ENCODE results near the gene IGFBPL1. TPM values are rescaled to one million over a fixed set of nuclear protein-coding genes. Genes with fewer than 3 reads are reported as not detected.
"Not testable (repeated sequence)": the region's sequence is repeated elsewhere in the genome, so short reads cannot be mapped to it uniquely, and the experiment has no call there.

Gene IGFBPL1
- polyA plus RNA-seq, 3 donors, result not detected

GRCh38 chr9:38401994-38402393, 22.3 kb downstream of the IGFBPL1 start:
- no peak overlapping the region for H3K4me3 Mint-ChIP-seq
- no peaks in the 10 kb centered on the region for H3K9me3 ChIP-seq (replicated peaks in 1 of 2; ENCODE audit: control insufficient read depth in 1 of 2, insufficient read depth in 1 of 2, low read length in 2 of 2)
- no peaks in the 10 kb centered on the region for H3K9me3 Mint-ChIP-seq
- no peak overlapping the region for H2AFZ ChIP-seq (ENCODE audit: insufficient read depth, low read depth, low read length, poor library complexity, severe bottlenecking)
- 100% methylated on average over 1 of the region's 6 CpGs for WGBS (ENCODE audit: insufficient coverage)
- H3K36me3 ChIP-seq (replicated peaks in 1 of 2; ENCODE audit: control insufficient read depth in 1 of 2, insufficient read depth in 2 of 2, low read length in 2 of 2), result peaks cover 0 to 8% of the 10 kb centered on the region in 2 donors
- intact Hi-C loops (cut with micrococcal nuclease), result loop anchor here (5.0 to 10.0 kb wide), 2 partner anchors 487 to 655 kb away; no protein-coding TSS in a partner anchor
- H3K36me3 Mint-ChIP-seq, result peaks cover 4 to 8% of the 10 kb centered on the region in 2 donors
- peaks cover 4 to 5% of the 10 kb centered on the region in 2 donors for H3K4me1 ChIP-seq (ENCODE audit: control insufficient read depth in 1 of 2, insufficient read depth in 2 of 2, low read length in 2 of 2)
- H3K27ac ChIP-seq (ENCODE audit: low read depth in 1 of 2, low read length in 2 of 2), result no peak overlapping the region
- TF ChIP-seq CTCF (IDR thresholded peaks at IDR 0.05), result no peak
- H3K4me3 ChIP-seq (replicated peaks in 1 of 3; ENCODE audit: low read depth in 2 of 3, low read length in 3 of 3), result no peak overlapping the region
- no peak for DNase-seq
- H3K4me2 ChIP-seq (replicated peaks; ENCODE audit: extremely low read depth, low read length, poor library complexity, severe bottlenecking), result no peak overlapping the region
- no peaks in the 10 kb centered on the region for H3K27me3 ChIP-seq (ENCODE audit: control insufficient read depth in 2 of 2, insufficient read depth in 2 of 2, low read length in 2 of 2)
- peaks cover 4 to 11% (median 8%) of the 10 kb centered on the region in 3 donors for H3K27me3 Mint-ChIP-seq (ENCODE audit: low read depth in 3 of 3)
- no peaks in the 10 kb centered on the region for H4K20me1 ChIP-seq (ENCODE audit: insufficient read depth, low read length)
- peak overlapping the region in 1 of 7 donors; percentile 37 for H3K27ac Mint-ChIP-seq
- H3K9ac ChIP-seq (ENCODE audit: insufficient read depth, low read length, poor library complexity, severe bottlenecking), result no peak overlapping the region
- H3K79me2 ChIP-seq (ENCODE audit: insufficient read depth, low read length), result no peaks in the 10 kb centered on the region
- peaks cover 8% of the 10 kb centered on the region for H3K4me1 Mint-ChIP-seq

- not testable (repeated sequence) for H3K9me3 ChIP-seq (replicated peaks in 1 of 2; ENCODE audit: control insufficient read depth in 1 of 2, insufficient read depth in 1 of 2, low read length in 2 of 2); H3K79me2 ChIP-seq (ENCODE audit: insufficient read depth, low read length); H4K20me1 ChIP-seq (ENCODE audit: insufficient read depth, low read length); DNase-seq; H3K4me1 Mint-ChIP-seq; H3K4me2 ChIP-seq (replicated peaks; ENCODE audit: extremely low read depth, low read length, poor library complexity, severe bottlenecking); H2AFZ ChIP-seq (ENCODE audit: insufficient read depth, low read depth, low read length, poor library complexity, severe bottlenecking); H3K4me3 Mint-ChIP-seq; H3K4me1 ChIP-seq (ENCODE audit: control insufficient read depth in 1 of 2, insufficient read depth in 2 of 2, low read length in 2 of 2); H3K27me3 ChIP-seq (ENCODE audit: control insufficient read depth in 2 of 2, insufficient read depth in 2 of 2, low read length in 2 of 2); H3K27ac ChIP-seq (ENCODE audit: low read depth in 1 of 2, low read length in 2 of 2); H3K4me3 ChIP-seq (replicated peaks in 1 of 3; ENCODE audit: low read depth in 2 of 3, low read length in 3 of 3); H3K27ac Mint-ChIP-seq; H3K27me3 Mint-ChIP-seq (ENCODE audit: low read depth in 3 of 3); H3K9ac ChIP-seq (ENCODE audit: insufficient read depth, low read length, poor library complexity, severe bottlenecking); H3K9me3 Mint-ChIP-seq
- no CpG with 5 or more reads among the region's 1 CpG for WGBS (ENCODE audit: insufficient coverage)
- H3K36me3 Mint-ChIP-seq, result peaks cover 18 to 22% of the 10 kb centered on the region in 2 donors
- H3K36me3 ChIP-seq (replicated peaks in 1 of 2; ENCODE audit: control insufficient read depth in 1 of 2, insufficient read depth in 2 of 2, low read length in 2 of 2), result peaks cover 0 to 20% of the 10 kb centered on the region in 2 donors
- intact Hi-C loops (cut with micrococcal nuclease), result loop anchor here (10.0 kb wide), 2 partner anchors 484 to 644 kb away; partner anchors contain the start of gene TRMT10B (in 1 of the 2)
Measured at GRCh38 chr9:38399191-38399590, 25.1 kb downstream of the IGFBPL1 start.
